Measurements from ENCODE around the gene SPPL2C.

DNA sequence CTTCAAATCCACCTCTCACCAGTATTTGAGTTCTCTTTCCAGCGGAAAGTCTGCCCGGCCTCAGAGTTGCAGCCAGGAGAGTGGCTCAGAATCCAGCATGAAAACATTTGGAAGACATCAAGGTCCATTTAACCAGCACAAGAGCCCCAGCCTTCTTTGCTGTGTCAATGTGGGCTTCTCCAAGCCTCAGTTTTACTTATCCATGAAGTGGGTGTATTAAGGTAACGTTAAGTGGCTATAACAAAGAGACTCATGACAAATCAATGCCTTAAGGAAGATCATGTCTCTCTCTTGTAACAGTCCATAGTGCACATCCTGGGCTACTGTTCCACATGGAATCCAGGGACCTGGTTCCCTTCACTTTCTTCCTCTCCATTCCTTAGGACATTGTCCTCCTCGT, 959 bp upstream of the SPPL2C start:
- TF ChIP-seq, protein P1, sequence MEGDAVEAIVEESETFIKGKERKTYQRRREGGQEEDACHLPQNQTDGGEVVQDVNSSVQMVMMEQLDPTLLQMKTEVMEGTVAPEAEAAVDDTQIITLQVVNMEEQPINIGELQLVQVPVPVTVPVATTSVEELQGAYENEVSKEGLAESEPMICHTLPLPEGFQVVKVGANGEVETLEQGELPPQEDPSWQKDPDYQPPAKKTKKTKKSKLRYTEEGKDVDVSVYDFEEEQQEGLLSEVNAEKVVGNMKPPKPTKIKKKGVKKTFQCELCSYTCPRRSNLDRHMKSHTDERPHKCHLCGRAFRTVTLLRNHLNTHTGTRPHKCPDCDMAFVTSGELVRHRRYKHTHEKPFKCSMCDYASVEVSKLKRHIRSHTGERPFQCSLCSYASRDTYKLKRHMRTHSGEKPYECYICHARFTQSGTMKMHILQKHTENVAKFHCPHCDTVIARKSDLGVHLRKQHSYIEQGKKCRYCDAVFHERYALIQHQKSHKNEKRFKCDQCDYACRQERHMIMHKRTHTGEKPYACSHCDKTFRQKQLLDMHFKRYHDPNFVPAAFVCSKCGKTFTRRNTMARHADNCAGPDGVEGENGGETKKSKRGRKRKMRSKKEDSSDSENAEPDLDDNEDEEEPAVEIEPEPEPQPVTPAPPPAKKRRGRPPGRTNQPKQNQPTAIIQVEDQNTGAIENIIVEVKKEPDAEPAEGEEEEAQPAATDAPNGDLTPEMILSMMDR (IDR thresholded peaks at IDR 0.05) = no peak
- TF ChIP-seq POLR2A (IDR thresholded peaks at IDR 0.05) = no peak
